K562 (cell line): ENCODE measurements around the gene SPNS2. TPM values are rescaled to one million over a fixed set of nuclear protein-coding genes. Genes with fewer than 3 reads are reported as not detected.
A peak's percentile ranks its signal among the peaks of the same experiment; 100 is the strongest.

Experiments
- CTBP1 ChIP-seq: fragments of 450-650 bp; IDR thresholded peaks from 2 replicates; pipeline ENCODE4 v1.6.1; 2016; ENCODE audit warnings: borderline replicate concordance
- FOXK2 ChIP-seq, 2 experiments: fragments of 450-650 bp; IDR thresholded peaks in 1 of 2; conservative IDR thresholded peaks in 1 of 2; 2 replicates each; pipeline ENCODE4 v1.6.1; 2016; ENCODE audit warnings: low read depth in 2 of 2, mild to moderate bottlenecking in 1 of 2
- GATA2 ChIP-seq: sonication (generic); formaldehyde crosslinking; IDR thresholded peaks from 2 replicates; pipeline ENCODE4 v1.4.0; 2020; ENCODE audit warnings: mild to moderate bottlenecking, missing genetic modification reagents
- HNRNPH1 ChIP-seq: fragments of 200-400 bp; formaldehyde crosslinking; optimal IDR thresholded peaks from 2 replicates; pipeline ENCODE3; 2017; ENCODE audit warnings: low read depth, mild to moderate bottlenecking, low read length, moderate library complexity
- RAD21 ChIP-seq, 2 experiments: fragments of 250-450 bp in 1 of 2; fragments of 450-650 bp in 1 of 2; sonication (Bioruptor Pico) in 1 of 2; formaldehyde crosslinking in 1 of 2; IDR thresholded peaks in 1 of 2; conservative IDR thresholded peaks in 1 of 2; 2 replicates each; pipeline versions ENCODE4 v1.4.0 to v1.8.0; 2020 to 2022; ENCODE audit warnings: mild to moderate bottlenecking in 2 of 2, moderate library complexity in 1 of 2
- SUPT5H ChIP-seq: fragments of 450-650 bp; IDR thresholded peaks from 2 replicates; pipeline ENCODE4 v1.6.1; 2016
- TBL1XR1 ChIP-seq, 2 experiments: IDR thresholded peaks; 2 replicates each; pipeline ENCODE4 v1.6.1; 2012; ENCODE audit warnings: improper control_type of control experiment in 2 of 2, low read length in 2 of 2, mild to moderate bottlenecking in 1 of 2
- WHSC1 ChIP-seq: IDR thresholded peaks from one replicate; pipeline ENCODE4 v1.6.1; 2012; ENCODE audit warnings: low read length, control low read depth, inconsistent platforms
- ZBTB7A ChIP-seq: IDR thresholded peaks from 2 replicates; pipeline ENCODE4 v1.6.1; 2011; ENCODE audit warnings: low read depth, mild to moderate bottlenecking, low read length, moderate library complexity, borderline replicate concordance; ENCODE audit not compliant: control insufficient read depth
- polyA plus RNA-seq, 8 experiments: library from polyadenylated mRNA; depleted of rRNA in 4 of 8; stranded (reverse) in 5 of 8; unstranded in 3 of 8; fragments of >200 nt; fragmentation: Nextera tagmentation in 2 of 8; fragmentation: Illumina TruSeq in 1 of 8; extraction: Ambion mirVana in 2 of 8; extraction: Trizol in 1 of 8; gene quantifications; 2 replicates each; pipeline versions ENCODE4 v1.2.1 to v1.2.3, GENCODE V29; 2011 to 2014; ENCODE audit warnings: inconsistent platforms in 1 of 8, missing spikeins in 1 of 8
- total RNA-seq, 7 experiments: library from RNA; depleted of rRNA in 6 of 7; stranded (reverse); fragments of >200 nt in 6 of 7; fragmentation: Illumina TruSeq in 2 of 7; extraction: Trizol in 2 of 7; gene quantifications; 2 replicates each; pipeline versions ENCODE4 v1.2.1 to v1.2.3, GENCODE V29; 2011 to 2021; ENCODE audit warnings: low replicate concordance in 1 of 7
- TF ChIP-seq, protein P1 (sequence below): IDR thresholded peaks from 2 replicates; pipeline ENCODE4 v1.6.1; 2011; ENCODE audit warnings: borderline replicate concordance, low read depth, mild to moderate bottlenecking, moderate library complexity, low read length; ENCODE audit not compliant: insufficient read depth, poor library complexity, severe bottlenecking
- TF ChIP-seq, protein P2 (sequence below): sonication (generic); formaldehyde crosslinking; IDR thresholded peaks from 2 replicates; pipeline ENCODE4 v1.9.0; 2022; ENCODE audit warnings: mild to moderate bottlenecking, missing genetic modification reagents
- TF ChIP-seq, protein P3 (sequence below): fragments of 250-450 bp; sonication (Bioruptor Pico); IDR thresholded peaks from 2 replicates; pipeline ENCODE4 v1.8.0; 2021; ENCODE audit warnings: borderline replicate concordance, mild to moderate bottlenecking, moderate library complexity; ENCODE audit not compliant: poor library complexity, severe bottlenecking
- TF ChIP-seq, protein P4 (sequence below): sonication (generic); formaldehyde crosslinking; IDR thresholded peaks from 2 replicates; pipeline ENCODE4 v1.5.0; 2020; ENCODE audit warnings: missing genetic modification reagents
- TF ChIP-seq, protein P5 (sequence below): sonication (generic); formaldehyde crosslinking; IDR thresholded peaks from 2 replicates; pipeline ENCODE4 v1.8.1; 2023; ENCODE audit warnings: missing genetic modification reagents, mild to moderate bottlenecking, borderline replicate concordance
- TF ChIP-seq, protein P6 (sequence below): sonication (generic); formaldehyde crosslinking; IDR thresholded peaks from 2 replicates; pipeline ENCODE4 v1.9.0; 2022; ENCODE audit warnings: mild to moderate bottlenecking, missing genetic modification reagents
- TF ChIP-seq, protein P7 (sequence below): fragments of 450-650 bp; formaldehyde crosslinking; IDR thresholded peaks from 2 replicates; pipeline ENCODE4 v1.4.0; 2020; ENCODE audit warnings: mild to moderate bottlenecking

SPNS2 gene
- total and polyA plus RNA-seq, 9 of the 15 experiments (the other 6 are each of a cell fraction or from before 2014, with no cell fraction given) = 0.06 TPM; not detected in 8

DNA sequence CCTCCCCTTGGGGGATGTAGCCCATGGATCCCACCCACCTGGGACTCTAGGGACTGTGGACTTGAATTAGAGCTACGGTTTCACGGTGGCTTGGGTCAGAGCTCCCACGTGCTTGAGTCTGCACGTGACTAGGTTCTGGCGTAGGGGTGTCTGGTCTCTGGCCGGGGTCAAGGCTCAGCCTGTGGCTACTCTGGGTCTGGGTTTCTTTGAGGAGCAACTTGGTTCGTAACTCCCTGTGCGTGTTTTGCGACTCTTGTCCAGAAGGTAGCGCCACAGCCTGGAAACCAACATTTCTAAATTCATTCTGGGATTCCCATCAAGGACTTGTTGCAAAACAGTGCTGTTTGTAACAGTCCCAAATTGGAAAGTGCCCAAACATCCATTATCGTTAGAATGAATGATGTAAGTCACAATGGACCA, 62.2 kb downstream of the SPNS2 start (continued):
- TF ChIP-seq, protein P1, sequence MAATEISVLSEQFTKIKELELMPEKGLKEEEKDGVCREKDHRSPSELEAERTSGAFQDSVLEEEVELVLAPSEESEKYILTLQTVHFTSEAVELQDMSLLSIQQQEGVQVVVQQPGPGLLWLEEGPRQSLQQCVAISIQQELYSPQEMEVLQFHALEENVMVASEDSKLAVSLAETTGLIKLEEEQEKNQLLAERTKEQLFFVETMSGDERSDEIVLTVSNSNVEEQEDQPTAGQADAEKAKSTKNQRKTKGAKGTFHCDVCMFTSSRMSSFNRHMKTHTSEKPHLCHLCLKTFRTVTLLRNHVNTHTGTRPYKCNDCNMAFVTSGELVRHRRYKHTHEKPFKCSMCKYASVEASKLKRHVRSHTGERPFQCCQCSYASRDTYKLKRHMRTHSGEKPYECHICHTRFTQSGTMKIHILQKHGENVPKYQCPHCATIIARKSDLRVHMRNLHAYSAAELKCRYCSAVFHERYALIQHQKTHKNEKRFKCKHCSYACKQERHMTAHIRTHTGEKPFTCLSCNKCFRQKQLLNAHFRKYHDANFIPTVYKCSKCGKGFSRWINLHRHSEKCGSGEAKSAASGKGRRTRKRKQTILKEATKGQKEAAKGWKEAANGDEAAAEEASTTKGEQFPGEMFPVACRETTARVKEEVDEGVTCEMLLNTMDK = peak; percentile 16
- TF ChIP-seq, protein P2, sequence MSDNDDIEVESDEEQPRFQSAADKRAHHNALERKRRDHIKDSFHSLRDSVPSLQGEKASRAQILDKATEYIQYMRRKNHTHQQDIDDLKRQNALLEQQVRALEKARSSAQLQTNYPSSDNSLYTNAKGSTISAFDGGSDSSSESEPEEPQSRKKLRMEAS = 0 out of 2 replicates have a peak, but pooled peaks have one; percentile 12
- TF ChIP-seq, protein P3, sequence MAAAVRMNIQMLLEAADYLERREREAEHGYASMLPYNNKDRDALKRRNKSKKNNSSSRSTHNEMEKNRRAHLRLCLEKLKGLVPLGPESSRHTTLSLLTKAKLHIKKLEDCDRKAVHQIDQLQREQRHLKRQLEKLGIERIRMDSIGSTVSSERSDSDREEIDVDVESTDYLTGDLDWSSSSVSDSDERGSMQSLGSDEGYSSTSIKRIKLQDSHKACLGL (CRISPR knock-in tag) = no peak
- TF ChIP-seq, protein P4, sequence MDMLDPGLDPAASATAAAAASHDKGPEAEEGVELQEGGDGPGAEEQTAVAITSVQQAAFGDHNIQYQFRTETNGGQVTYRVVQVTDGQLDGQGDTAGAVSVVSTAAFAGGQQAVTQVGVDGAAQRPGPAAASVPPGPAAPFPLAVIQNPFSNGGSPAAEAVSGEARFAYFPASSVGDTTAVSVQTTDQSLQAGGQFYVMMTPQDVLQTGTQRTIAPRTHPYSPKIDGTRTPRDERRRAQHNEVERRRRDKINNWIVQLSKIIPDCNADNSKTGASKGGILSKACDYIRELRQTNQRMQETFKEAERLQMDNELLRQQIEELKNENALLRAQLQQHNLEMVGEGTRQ (CRISPR knock-in tag) = peak; percentile 32; the same call in 1 of the 2 replicates
- TF ChIP-seq TBL1XR1 (IDR thresholded peaks at IDR 0.05; ENCODE audit: low read length in 2 of 2) (no peak), GATA2 (CRISPR knock-in tag) (no peak), CTBP1 (no peak), FOXK2 (conservative IDR thresholded peaks at IDR 0.05 in 1 of 2, IDR thresholded peaks at IDR 0.05 in 1 of 2; ENCODE audit: low read depth in 2 of 2) (no peak), RAD21 (CRISPR knock-in tag; conservative IDR thresholded peaks at IDR 0.05 in 1 of 2, IDR thresholded peaks at IDR 0.05 in 1 of 2) (no peak; a peak in 1 of 4 replicates), HNRNPH1 (no peak), WHSC1 (no peak), SUPT5H (no peak), ZBTB7A (peak; percentile 21; the same call in 1 of the 2 replicates)
- TF ChIP-seq, protein P5, sequence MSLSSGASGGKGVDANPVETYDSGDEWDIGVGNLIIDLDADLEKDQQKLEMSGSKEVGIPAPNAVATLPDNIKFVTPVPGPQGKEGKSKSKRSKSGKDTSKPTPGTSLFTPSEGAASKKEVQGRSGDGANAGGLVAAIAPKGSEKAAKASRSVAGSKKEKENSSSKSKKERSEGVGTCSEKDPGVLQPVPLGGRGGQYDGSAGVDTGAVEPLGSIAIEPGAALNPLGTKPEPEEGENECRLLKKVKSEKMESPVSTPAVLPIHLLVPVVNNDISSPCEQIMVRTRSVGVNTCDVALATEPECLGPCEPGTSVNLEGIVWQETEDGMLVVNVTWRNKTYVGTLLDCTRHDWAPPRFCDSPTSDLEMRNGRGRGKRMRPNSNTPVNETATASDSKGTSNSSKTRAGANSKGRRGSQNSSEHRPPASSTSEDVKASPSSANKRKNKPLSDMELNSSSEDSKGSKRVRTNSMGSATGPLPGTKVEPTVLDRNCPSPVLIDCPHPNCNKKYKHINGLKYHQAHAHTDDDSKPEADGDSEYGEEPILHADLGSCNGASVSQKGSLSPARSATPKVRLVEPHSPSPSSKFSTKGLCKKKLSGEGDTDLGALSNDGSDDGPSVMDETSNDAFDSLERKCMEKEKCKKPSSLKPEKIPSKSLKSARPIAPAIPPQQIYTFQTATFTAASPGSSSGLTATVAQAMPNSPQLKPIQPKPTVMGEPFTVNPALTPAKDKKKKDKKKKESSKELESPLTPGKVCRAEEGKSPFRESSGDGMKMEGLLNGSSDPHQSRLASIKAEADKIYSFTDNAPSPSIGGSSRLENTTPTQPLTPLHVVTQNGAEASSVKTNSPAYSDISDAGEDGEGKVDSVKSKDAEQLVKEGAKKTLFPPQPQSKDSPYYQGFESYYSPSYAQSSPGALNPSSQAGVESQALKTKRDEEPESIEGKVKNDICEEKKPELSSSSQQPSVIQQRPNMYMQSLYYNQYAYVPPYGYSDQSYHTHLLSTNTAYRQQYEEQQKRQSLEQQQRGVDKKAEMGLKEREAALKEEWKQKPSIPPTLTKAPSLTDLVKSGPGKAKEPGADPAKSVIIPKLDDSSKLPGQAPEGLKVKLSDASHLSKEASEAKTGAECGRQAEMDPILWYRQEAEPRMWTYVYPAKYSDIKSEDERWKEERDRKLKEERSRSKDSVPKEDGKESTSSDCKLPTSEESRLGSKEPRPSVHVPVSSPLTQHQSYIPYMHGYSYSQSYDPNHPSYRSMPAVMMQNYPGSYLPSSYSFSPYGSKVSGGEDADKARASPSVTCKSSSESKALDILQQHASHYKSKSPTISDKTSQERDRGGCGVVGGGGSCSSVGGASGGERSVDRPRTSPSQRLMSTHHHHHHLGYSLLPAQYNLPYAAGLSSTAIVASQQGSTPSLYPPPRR (CRISPR knock-in tag) = no peak
- TF ChIP-seq, protein P6, sequence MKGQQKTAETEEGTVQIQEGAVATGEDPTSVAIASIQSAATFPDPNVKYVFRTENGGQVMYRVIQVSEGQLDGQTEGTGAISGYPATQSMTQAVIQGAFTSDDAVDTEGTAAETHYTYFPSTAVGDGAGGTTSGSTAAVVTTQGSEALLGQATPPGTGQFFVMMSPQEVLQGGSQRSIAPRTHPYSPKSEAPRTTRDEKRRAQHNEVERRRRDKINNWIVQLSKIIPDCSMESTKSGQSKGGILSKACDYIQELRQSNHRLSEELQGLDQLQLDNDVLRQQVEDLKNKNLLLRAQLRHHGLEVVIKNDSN (CRISPR knock-in tag) = peak; percentile 74
- TF ChIP-seq, protein P7, sequence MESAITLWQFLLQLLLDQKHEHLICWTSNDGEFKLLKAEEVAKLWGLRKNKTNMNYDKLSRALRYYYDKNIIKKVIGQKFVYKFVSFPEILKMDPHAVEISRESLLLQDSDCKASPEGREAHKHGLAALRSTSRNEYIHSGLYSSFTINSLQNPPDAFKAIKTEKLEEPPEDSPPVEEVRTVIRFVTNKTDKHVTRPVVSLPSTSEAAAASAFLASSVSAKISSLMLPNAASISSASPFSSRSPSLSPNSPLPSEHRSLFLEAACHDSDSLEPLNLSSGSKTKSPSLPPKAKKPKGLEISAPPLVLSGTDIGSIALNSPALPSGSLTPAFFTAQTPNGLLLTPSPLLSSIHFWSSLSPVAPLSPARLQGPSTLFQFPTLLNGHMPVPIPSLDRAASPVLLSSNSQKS (CRISPR knock-in tag) = no peak
